GM08714 (cell line): Measurements from ENCODE around the gene GRHL1.

Experiments used
- H3K4me3 ChIP-seq: fragments of 200-500 bp; sonication (Bioruptor generic); 2 replicates; pipeline ENCODE4 v1.5.1; 2014; ENCODE audit warnings: mild to moderate bottlenecking, low read length, inconsistent platforms
- ZNF274 ChIP-seq: IDR thresholded peaks from 2 replicates; pipeline ENCODE4 v1.6.1; 2012; ENCODE audit warnings: mild to moderate bottlenecking, low read depth, low read length

Gene GRHL1

DNA sequence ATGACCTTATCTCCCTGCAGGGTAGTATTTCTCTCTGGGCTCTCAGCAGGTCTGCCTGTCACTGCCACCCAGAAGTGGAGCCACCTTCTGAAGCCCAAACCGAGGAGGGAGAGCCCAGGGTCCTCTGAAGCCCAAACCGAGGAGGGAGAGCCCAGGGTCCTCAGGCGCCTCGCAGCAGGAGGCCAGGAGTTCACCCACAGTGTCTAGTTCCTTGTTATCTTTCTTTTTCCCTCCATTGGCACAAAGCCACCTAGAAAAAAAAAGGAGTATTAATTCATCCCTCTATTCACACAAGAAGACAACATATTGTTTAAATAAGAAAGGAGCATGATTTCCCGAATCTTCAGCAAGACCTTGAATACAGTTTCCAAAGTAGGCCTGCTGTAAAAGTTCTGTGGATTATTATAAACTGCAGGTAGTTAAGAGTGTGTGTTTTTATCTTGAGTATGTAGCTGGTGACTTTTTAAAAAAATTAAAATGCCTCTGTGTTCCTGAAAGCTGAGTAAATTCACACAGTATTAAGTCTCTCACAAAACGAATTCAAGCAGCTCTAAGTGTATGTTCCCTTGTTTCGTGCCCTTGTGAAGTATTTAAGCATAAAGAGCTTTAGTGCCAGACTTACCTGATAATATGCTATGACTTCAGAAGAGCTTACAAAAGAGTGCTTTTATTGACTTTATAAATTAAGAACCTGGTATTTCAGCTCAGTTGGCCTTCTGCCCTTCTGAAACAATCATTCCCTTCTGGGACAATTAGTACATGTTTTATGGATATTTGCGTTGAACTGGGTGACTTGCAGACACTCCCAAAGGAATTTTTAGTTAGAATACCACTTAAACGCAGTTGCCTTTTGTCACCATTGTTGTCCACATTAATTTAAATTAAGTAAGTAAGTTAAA, 11.7 kb upstream of the GRHL1 start:
- no peak overlapping the region for H3K4me3 ChIP-seq
- TF ChIP-seq ZNF274, result no peak

DNA sequence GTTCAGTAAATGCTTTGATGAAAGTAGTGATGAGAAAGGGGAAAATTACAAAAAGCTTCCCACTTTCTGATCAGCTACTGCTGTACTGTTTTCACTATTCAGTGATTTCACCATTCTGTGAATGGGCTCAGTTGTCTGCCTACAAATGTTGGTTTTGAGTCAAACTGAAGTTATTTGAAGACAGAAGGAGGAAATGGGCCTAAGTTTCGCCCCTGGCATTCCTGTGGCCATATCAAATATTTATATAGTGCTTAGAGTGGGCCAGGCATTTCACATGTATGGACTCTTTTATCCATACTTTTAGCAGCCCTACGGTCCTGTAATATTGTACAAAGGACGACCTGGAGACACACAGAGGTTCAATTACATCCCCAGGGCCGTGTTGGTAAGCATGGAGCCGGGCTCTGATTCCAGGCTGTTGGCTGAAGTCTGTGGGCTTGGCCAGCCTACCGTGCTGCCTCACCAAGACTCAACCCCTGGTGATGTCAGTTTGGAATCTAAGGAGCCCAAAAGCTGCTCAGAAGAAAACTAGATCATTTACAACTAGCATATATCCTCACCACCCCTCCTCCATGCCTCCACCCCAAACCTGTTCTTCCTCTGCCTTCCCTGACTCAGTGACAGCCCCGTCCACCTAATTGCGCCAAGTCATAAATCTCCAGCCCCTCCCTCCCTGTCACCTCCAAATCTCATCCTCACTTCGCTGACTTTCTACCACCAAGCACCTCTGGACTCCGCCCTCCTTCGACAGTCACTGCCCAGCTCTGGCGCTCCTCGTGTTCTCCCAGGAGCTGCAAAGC, 10.1 kb upstream of the GRHL1 start:
- TF ChIP-seq ZNF274, result no peak
- no peak overlapping the region for H3K4me3 ChIP-seq

DNA sequence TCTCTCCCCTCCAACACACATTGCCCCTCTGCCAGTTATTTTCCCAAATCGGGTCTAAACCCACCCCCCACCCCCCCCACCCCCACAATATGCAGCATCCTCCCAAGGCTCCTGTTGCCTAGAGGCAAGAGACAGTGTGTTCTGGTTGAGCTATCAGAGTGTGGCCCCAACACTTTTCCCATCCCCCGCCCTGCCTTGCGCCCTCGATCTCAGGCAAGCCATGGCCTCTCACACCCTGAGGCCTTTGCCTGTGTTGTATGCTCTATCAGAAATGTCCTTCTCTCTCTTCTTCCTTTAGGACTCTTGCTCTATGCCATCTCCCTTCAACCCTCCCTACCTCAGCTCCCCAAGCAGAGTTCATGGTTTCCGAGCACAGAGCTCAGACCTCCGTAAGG, 9.5 kb upstream of the GRHL1 start:
- H3K4me3 ChIP-seq, result no peak overlapping the region
- no peak for TF ChIP-seq ZNF274

DNA sequence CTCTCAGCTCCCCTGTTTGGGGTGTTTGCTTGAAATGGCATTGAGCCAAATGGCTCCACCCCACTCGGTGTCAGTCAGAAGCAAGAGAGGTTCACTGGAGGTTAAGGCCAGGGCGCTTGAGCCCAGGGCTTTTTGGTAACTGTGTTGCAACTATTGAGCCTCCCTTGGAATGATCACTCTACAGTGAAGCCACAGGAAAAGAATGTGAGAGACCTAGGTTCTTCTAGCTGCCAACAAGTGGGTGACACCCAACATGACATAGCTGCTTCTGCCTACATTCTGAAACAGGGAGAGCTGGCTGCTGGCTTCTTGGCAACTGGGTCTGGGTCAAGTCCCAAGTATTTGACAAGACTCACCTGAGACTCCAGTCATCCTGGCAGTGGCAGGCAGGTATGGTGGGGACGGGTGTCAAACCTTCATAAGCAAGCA, 7.1 kb upstream of the GRHL1 start:
- H3K4me3 ChIP-seq, result no peak overlapping the region
- TF ChIP-seq ZNF274, result no peak

DNA sequence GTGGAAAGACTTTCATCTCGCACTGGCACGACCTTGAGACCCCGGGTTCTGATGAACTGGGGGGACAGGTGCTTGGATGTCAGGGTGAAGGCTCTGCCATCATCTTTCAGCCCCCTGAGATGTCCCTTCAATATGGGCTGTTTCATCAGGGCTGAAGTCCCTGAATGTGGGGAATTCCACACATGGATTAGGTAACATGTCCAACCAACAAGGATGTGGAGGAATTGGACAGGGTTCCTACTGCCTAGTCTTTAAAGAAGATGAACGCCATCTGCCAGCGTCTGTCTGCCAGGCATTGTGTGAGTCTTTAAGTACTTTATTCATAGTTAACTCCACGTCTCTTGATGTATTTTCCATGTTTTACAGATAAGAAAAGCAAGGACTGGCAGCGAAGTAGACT, 5.9 kb upstream of the GRHL1 start:
- no peak for TF ChIP-seq ZNF274
- no peak overlapping the region for H3K4me3 ChIP-seq

DNA sequence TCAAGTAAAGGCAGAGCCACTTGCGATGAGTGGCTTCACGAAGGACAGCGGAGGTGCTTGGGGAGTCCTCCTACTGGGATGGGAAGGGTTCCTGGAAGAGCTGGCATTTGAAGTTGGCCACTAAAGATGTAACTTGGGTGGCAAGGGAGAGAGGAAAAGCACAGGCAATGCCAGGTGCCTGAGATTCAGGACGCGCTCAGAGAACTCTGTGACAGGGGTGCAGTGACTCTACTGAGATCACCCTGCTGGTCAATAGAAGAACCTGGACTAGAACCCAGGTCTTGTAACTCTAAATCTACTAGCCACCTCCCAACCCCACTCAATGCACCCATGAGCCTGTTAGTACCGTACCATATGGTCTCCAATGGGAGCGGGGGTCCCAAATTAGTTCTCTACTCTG, 5.4 kb upstream of the GRHL1 start:
- no peak for TF ChIP-seq ZNF274
- H3K4me3 ChIP-seq, result no peak overlapping the region

DNA sequence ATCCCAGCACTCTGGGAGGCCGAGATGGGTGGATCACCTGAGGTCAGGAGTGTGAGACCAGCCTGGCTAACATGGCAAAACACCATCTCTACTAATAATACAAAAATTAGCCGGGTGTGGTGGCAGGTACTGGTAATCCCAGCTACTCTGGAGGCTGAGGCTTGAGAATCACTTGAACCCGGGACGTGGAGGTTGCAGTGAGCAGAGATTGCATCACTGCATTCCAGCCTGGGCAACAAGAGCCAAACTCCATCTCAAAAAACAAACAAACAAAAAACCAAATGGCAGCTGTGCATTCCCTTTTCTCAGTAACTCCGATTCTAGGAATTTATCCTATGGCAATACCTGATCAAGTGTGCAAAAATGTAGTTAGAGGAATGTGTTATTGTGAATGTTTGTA, 4.7 kb upstream of the GRHL1 start:
- TF ChIP-seq ZNF274, result no peak
- H3K4me3 ChIP-seq, result no peak overlapping the region

DNA sequence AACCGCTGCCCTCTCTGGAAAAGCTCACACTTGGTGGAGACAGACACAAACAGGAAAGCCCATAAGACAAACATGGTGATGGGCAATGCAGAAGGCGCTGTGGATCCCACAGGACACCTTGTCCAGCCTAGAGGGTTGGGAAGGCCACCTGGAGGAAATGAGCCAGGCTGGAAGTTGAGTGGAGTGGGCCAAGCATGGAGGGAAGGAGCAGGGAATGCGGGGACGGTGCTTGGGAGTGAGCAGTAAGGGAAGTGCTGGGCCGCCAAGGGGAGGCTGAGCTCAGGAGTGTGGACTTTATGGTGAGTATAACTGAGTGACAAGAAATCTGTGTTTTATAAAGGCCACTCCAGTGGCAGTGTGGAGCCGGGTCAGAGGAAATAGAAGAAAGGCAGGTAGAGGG, 2.8 kb upstream of the GRHL1 start:
- no peak for TF ChIP-seq ZNF274
- no peak overlapping the region for H3K4me3 ChIP-seq

- TF ChIP-seq ZNF274, result no peak
- no peak overlapping the region for H3K4me3 ChIP-seq
These were observed 2.1 kb upstream of the GRHL1 start for GRCh38 chr2:9949239-9949991.

DNA sequence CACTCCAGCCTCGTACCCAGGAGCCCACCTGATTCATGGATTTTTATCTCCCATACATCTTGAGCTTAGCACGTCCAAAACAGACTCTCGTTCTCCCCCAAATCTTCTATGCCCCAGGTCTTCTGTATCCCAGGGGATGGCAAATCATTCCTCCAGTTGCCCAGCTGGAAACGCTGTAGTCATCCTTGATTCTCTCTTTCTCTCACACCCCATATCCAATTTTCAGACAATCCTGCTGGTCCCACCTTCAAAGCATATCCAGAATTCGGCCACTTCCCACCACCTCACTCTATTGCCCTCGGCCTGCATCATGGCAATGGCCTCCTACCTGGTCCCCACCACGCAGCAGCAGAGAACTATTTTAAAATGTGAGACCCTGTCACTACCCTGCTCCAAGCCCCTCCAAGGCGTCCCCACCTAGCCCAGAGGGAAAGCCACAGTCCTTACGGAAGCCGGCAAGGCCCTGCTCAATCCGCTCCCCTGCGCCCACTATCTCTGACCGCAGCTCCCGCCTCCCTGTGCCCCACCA, 1.4 kb upstream of the GRHL1 start:
- no peak overlapping the region for H3K4me3 ChIP-seq
- TF ChIP-seq ZNF274, result no peak

DNA sequence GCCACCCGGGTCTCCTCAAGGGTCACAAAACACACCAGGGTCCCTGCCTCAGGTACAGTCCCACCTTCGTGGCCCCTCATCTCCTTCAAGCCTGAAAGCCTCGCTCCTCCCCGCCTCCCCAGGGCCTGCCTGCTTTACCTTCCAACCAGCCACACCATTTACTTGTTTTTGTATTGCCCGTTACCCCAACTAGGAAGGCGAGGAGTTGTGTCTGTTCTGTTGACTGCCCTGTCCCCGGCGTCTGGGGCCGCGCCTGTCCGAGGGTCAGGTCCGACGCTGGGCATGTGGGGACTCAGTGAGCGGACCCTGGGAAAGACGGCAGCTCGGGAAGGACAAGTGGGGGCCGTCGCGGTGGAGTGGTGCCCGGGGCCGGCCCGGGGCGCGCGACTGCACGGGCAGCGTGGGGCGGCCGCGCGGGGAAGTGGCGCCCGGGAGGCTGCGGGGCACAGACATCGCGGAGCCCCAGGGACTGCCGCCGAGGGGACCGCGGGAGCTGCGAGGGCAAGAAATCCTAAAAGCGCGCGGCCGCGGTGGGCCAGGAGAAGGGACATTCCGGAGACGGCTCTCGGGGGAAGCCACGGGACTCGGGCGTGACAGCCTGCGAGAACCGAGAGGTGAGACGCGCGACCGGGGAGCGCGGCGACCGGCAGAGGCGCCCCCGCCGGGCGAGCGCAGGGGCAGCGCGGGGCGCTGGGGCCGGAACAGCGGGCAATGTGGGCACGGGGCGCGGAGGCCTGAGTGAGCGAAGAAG, 797 bp upstream of the GRHL1 start:
- no peak for TF ChIP-seq ZNF274
- H3K4me3 ChIP-seq, result peak overlapping the region; percentile 74

- H3K4me3 ChIP-seq, result peak overlapping the region; percentile 74
- TF ChIP-seq ZNF274, result no peak
These were observed 296 bp upstream of the GRHL1 start for GRCh38 chr2:9951272-9951521.

GRCh38 chr2:9952286-9952737, 819 bp downstream of the GRHL1 start:
- peak overlapping the region; percentile 49 for H3K4me3 ChIP-seq
- no peak for TF ChIP-seq ZNF274

DNA sequence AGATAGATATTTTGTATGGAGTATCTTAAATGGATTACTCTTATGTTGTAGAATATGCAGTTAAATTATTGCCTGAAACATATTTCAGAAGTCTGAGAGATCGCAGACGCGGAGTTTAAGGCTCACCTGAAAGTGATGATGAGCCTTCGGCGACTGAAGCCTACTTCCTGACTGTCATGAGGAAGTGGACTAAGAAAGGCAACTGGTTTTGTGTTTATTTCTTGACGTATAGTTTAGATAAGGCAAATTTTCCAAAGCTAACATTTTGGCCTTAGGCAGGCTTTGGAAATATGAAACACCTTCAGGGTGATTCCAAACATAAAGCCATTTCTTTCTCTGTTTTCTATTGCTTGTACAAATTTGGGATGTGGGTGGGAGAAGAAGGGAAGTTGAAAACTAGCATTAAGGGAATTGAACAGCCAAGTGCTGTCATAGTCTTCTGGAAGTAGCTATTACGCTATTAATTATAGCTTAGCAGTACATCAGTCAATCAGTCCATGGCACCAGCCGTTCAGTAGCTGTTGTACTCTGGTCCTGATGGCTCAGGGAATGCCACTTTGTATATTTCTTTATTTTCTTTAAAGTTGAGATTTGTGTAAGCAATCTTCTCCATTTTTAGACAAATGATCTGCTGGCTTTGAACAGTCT, 1.5 kb downstream of the GRHL1 start:
- no peak for TF ChIP-seq ZNF274
- no peak overlapping the region; the same call in 1 of the 2 replicates for H3K4me3 ChIP-seq
